Measurements from ENCODE around the gene KLK3.

Gene KLK3

DNA sequence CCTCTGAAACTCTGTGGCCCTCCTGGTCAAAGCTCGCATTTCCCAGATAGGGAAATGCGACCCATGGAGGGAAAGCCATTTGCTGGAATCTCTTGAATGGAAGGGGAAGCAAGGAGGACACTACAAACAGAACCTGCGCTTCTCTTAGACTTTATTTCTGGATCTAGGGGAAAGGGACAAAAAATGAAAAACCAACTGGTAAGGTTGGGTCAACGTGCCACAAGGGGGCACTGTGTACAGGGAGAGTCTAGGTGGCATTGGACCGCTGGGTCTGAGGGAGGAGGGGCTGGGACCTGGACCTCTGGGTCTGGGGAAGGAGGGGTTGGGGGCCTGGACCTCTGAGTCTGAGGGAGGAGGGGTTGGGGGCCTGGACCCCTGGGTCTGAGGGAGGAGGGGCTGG is 51.5 kb downstream of the KLK3 start:
- peak; percentile 19 for DNase-seq

DNA sequence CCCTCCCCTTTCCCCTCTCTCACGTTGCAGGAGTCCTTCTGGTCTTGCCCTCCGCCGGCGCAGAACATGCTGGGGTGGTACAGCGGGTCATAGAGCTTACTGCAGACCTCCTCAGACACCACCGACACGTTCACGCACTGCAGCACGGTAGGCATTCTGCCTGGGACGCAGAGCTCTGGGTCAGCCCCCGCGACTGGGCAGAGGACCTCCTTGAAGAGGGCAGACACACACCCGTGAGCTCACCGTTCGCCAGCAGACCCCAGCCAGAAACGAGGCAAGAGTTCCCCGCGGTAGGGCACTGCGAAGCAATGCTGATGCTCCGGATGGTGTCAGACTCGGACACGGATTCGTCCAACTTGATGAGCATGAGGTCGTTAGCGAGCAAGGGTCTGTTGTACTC is 53.6 kb downstream of the KLK3 start:
- DNase-seq: no peak

DNA sequence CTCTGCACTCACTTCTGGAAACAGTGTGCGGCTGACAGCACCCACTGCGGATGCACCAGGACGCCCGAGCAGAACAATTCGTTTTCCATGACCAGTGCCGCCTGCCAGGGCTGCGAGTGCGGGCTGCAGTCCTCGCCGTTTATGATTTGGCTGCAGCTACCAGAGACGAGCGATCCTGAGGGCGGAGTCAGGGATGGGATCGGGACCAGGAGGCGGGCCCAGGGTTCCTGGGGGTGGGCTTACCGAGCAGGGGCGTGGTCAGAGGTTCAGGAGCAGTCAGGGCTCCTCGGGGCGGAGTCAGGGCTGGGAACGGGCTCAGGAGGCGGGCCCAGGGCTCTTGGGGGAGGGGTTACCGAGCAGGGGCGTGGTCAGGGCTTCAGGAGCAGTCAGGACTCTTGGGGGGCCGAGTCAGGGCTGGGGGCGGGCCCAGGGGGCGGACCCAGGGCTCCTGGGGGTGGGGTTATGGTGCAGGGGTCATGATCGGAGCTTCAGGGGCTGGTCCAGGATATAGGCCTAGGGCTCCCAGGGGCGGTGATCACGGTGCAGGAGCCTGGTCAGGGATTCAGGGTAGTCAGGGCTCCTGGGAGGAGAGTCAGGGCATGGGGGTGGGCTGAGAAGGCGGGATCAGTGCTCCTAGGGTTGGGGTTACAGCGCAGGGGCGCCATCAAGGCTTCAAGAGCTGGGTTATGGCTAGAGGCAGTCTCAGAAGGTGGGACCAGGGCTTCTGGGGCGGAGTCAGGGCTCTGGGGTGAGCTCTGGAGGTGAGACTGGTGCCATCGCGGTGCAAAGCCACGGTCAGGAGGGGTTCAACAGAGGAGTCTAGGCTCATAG is 54.7 kb downstream of the KLK3 start:
- peak; percentile 39 for DNase-seq

Measured in MV-4-11 (cell line).